ENCODE results near the gene ABL2.
A peak's percentile ranks its signal among the peaks of the same experiment; 100 is the strongest.
"Not testable (repeated sequence)": the region's sequence is repeated elsewhere in the genome, so short reads cannot be mapped to it uniquely, and the experiment has no call there.

Gene ABL2

DNA sequence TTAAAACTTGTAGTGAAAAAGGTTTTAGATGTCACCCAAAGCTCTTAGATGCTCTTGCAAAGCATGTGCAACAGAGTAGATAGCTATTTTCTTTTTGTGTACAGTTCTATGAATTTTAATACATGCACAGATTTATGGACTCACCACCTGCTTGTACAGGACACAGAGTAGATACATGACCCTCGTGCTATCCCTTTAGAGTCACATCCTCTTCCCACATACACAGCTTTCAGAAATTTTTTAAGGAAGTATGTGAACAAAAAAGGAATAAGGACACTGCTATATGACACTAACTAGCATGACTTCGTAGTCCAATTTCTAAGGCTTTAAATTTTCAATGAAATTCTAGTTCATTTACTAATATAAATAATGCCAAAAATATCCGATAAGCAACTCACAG is 60.9 kb downstream of the ABL2 start:
- no peak for DNase-seq

DNA sequence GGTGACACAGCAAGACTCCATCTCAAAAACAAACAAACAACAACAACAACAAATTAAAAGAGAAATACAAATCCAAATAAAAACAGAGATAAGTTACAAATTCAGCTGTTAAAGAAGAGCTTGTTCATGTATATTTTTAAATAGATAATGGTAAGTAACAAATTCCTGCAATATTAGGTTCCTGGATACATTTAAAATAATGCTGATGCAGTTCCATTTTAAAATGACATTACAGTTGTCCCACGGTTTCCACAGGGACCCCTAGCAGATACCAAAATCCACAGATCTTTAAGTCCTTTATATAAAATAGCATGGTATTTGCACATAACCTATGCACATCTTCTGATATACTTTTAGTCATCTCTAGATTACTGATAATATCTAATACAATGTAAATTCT is 61.5 kb downstream of the ABL2 start:
- DNase-seq = no peak

DNA sequence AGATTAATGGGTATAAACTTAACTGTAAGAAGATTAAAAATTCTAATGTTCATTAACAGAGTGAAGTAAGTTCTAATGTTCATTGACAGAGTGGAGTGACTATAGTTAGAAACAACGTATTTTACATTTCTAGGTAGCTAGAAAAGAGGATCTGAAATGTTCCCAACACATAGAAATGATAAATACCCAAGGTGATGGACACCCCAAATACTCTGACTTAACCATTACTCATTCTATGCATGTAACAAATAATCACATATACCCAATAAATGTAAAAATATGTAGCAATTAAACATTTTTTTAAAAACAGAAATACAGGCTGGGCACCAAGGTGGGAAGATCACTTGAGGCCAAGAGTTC is 62.1 kb downstream of the ABL2 start:
- no peak for DNase-seq

DNA sequence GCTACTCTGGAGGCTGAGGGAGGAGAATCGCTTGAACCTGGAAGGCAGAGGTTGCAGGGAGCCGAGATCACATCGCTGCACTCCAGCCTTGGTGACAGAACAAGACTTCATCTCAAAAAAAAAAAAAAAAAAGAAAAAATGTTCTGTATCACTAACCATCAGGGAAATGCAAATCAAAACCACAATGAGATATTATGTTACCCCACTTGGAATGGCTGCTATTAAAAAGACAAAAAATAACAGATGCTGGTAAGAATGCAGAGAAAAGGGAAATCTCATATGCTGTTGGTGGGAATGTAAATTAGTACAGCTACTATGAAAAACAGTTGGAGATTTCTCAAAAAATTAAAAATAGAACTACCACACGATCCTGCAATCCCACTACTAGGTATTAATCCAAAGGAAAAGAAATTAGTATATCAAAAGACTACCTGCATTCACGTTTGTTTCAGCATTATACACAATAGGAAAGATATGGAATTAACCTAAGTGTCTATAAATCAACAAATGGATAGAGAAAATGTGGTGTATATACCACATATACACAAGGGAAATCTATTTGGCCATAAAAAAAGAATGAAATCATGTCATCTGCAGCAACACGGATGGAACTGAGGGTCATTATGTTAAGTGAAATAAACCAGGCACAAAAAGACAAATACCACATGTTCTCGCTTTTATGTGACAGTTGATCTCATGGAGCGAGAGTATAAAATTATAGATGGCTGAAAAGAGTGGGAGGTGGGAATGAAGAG is 62.6 kb downstream of the ABL2 start:
- no peak for DNase-seq

DNA sequence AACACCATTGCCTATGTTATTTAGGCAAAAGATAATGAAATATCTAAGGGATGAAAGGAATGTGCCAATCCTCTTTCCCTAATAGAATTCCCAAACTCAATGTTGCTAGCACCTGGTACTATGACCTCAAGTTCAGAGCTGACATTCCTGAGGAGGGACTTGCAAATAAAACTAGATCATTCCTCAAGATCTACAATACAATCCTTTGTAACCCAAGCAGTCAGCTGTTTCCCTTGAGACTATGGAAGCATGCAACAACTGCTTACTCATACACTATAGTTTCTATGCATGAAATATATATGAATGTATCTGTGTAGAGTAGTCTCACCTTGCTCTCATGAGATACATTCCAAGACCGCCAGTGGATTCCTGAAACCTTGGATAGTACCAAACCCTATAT is 65.0 kb downstream of the ABL2 start:
- no peak for DNase-seq

DNA sequence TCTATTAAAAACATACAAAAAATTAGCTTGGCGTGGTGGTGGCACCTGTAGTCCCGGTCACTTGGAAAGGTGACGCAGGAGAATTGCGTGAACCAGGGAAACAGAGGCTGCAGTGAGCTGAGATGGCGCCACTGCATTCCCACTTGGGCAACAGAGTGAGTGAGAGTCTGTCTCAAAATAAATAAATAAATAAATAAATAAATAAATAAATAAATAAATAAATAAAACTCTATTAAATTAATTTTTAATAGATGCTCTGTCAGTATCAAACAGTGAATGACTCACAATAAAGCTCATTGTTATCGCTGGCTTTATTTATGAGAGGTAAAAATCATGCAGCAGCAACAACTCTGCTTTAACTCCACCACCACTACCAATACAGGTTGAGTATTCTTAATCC is 72.8 kb downstream of the ABL2 start:
- no peak for DNase-seq

DNA sequence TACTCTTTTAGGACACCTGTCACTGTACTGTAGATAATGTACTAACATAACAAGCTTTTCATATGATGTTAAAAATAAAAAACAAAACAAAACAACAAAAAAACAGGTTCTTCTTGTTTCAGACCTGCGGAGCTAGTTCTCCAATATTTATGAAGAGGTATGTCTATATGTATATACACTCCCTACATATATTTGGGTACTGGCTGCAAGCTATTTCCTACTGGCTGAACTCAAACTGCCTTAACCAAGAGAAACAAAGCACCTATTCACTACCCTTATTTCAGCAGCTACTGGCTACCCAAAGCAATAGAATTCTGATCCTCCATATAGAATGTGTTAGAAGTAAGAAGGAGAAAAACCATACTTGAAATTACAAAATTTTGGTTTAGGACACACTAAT is 73.5 kb downstream of the ABL2 start:
- DNase-seq = no peak

DNA sequence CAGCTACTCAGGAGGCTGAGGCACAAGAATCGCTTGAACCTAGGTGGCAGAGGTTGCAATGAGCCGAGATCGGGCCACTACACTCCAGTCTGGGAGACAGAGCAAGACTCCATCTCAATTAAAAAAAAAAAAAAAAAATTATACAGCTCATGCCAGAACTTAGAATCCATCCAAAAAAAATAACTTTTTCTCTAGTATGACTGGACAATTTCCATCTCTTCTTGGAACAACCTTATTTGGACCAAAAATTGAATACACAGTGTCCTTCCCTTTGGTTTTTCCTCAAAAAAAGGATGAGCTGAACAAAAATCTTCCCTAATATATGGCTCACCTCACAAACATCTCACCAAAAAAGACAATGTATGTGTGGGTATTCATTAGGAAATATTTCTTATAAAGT is 73.9 kb downstream of the ABL2 start:
- no peak for DNase-seq

DNA sequence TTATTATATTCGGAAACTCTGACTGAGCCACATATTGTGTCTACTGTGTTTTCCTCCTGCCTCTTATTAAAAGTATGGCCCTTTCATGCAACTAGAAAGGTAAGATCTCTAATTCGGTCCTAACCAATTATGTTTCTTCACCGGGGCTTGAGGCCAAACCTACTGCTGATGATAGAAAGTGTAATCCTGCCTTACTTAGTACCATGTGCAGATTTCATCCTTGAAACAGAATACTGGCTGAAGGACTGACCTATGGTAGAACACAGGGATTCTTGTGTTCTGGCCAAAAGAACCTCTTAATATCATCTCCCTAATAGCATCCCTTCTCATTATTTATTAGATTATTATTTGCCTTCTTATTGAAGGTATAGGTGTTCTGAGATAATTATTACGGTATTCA is 75.0 kb downstream of the ABL2 start:
- DNase-seq = no peak

DNA sequence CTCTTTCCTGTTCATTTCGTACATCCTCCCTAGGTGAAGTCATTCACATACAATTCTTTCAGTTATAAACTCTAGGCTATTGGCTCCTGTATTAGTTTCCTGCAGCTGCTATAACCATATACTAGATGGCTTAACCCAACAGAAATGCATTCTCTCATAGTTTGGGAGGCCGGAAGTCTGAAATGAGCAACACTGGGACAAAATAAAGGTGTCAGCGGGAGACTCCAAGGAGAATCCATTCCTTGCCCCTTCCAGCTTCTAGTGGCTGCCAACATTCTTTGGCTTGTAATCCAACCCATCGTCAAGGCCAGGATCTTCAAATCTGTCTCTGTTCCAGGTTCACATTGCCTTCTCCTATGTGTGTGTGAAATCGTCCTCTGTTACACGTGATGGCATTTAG is 76.3 kb downstream of the ABL2 start:
- DNase-seq = no peak

DNA sequence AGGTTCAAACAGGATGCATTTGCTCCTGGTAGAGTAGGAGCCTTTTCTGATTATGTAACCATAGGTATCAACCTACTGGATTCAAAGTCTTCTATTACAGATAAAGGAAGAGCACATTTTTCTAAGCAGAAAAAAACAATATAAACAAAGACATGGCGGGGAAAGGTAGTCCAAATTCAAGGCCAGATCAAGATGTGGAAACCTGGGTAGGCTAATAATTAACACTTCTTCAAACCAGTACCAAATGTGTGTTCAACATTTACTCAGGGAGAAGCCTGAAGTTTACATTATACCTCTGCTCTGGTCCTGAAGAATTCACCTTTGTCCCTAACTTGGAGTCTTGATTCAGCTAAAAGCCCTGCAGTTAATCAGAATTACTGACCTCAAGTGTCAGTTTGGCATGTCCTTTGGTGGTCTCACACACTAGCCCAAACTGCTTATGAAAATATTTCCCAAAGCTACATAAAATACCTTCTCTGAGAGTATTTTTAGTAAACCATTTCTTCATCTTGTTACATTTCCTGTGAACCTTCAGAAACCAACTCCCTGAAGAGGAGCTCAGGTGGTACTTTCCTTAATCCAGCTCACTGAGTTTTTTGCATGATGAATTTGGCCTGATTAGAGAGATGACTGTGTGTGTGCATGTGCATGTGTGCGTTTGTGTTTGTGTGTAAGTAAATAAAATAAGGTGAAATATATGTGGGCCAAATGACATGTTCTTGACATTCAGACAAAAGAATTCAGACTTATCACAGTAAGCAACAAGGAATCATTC is 77.4 kb downstream of the ABL2 start:
- no peak for DNase-seq

DNA sequence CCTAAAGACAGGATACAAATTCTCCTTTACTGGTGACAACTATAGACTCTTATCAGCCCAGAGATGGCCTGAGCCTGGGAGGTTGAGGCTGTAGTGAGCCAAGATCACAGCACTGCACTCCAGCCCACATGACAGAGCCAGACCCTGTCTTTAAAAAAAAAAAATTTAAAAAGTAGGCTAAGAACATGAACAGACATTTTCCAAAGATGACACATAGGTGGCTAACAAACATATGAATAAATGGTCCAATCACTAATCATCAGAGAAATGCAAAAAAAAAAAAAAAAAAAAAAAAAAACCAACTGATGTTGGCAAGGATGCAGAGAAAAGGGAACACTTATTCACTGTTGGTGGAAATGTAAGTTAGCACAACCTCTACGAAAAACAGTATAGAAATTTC is 82.6 kb downstream of the ABL2 start:
- DNase-seq = no peak

DNA sequence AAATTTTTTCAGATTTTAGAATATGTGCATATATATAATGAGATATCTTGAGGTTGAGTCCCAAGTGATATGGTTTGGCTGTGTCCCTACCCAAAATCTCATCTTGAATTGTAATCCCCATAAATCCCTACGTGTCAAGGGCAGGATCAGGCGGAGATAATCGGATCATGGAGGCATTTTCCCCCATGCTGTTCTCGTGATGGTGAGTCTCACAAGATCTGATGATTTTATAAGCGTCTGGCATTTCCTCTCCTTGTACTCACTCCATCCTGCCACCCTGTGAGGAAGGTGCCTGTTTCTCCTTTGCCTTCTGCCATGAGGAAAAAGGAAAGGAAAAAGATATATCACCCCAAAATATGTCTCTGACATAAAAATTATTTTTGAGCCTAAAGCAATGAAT is 83.0 kb downstream of the ABL2 start:
- DNase-seq = no peak

DNA sequence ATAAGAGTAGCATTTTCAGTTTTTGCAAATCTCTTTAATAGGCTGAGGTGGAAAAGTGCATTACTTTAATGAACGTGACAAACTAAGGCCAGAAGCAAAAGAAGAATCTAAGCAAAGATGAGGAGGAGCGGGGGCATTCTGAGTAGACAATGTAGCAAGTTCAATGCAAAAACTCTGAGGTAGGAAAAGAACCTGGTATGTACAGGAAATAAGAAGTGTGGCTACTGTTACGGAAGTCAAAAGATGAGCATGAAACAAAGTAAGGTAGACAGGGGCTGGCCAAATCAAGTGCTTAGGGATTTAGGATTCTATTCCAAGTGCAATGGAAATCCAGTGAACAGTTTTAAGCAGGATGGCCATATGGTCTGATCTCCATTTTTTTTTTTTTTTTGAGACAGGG is 84.0 kb downstream of the ABL2 start:
- no peak for DNase-seq

DNA sequence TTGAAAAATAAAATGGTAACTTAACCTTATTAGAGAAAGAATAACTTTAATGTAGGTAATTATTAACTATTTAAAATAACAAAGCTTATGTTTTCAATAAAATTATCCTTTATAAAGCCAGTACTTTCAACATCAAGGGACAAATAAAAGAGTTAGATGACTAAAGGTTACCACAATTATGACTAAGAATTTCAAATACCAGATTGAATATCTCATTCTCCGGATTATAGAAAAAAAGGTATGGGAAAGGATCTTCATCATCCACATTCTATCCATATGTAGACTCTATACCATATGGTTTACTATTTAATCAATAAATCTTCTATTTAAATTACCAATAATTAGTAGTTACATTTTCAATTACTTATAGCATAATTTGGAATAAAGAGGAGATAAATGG is 84.9 kb downstream of the ABL2 start:
- no peak for DNase-seq

DNA sequence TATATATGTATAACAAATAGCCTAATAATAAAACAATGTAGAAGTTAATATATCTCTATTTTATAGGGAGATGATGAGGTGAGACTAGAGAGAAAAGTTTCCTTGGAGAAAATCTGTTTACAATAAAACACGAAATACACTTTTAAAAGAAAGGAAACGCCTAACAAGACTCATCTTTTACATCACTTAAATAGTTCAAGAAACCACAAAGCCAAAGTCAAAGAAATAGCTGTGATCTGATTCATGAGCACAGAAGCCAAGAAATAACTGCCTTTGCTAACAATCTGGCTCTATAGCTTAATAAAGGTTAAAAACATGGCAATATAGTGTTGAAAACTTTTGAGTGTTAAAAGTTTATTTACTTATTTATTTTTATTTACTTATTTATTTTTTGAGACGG is 86.2 kb downstream of the ABL2 start:
- no peak for DNase-seq

DNA sequence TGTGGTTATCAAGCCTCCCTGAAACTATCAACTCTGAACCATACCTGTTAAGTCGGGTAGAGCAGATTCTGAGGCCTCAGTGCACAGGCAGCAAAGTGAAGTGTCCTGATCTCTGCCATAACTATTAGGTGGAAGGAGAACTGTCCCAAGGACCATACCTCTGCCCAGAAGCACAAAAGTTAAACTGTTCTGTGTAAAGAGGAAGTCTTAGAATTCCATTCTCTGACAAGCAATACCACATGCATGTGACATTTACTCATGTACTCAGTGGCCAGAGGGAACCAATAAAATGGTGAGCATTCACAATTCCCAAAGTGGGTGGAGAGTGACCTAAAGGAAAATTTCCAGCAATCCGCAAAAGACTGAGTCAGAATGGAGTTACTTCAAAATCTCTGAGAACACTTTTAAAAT is 86.6 kb downstream of the ABL2 start:
- no peak for DNase-seq

DNA sequence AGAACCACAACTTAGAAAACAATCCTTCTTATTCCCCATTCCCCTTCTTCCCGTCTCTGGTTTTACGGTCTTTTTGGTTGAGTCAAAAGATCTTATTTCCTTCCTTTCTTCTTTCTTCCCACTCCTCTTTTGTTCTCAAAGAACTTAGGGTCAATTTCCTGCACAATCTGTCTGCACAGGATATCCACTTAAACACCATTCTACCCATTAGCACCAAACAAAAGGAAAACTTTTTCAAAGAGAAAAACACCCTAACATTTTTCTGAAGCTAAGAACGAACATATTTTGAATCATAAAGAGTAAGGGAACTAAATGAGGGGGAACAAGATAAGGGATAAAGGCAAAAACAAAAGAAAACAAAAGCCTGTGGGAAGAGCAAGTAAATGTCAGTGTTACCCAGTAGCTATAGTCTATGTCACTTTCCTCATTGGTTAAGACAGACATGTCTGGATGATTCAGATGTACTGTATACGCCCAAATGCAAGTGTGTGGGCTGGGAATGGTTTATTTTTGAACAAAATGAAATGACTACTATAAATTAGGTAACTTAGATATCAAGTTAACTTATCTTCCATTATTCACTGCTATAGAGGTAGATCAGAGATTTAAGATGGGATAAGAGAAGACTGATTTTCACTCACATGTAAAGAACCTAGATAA is 87.8 kb downstream of the ABL2 start:
- no peak for DNase-seq

DNA sequence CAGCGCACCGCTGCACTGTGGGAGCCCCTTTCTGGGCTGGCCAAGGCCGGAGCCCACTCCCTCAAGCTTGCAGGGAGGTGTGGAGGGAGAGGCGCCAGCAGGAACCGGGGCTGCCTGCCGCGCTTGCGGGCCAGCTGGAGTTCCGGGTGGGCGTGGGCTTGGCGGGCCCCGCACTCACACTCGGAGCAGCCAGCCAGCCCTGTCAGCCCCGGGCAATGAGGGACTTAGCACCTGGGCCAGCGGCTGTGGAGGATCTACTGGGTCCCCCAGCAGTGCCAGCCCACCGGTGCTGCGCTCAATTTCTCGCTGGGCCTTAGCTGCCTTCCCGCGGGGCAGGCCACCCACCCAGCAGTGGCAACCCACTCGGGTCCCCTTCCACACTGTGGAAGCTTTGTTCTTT is 90.7 kb downstream of the ABL2 start:
- DNase-seq = not testable (repeated sequence)

DNA sequence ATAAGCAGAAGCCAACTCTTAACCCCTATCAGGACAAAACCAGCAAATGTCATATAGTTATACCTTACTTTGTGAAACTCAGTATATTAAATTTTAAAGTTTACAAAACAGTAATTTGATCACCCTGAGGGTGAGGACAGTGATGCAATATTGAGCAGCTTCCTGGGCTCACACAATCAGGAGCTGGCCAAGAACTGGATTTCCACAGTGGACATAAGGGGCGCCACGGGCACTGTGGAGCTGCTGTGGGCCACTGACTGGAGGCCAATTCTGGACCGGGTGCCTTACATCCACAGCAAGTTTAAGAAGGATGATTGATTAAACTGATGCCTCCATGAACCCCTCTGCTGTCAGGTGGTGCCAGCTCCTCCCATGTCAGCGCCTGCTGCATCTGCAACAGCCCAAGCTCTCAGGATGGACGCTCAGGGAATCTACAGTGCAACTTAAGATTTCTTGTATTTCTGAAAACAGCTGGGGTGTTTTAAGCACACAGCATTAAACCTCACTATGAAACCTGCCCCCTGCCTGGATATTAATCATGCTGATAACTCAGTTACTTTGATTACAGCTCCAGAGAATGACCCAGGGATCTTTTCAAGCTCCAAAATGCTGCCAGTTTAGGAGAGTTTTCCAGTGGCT is 91.7 kb downstream of the ABL2 start:
- DNase-seq = no peak

DNA sequence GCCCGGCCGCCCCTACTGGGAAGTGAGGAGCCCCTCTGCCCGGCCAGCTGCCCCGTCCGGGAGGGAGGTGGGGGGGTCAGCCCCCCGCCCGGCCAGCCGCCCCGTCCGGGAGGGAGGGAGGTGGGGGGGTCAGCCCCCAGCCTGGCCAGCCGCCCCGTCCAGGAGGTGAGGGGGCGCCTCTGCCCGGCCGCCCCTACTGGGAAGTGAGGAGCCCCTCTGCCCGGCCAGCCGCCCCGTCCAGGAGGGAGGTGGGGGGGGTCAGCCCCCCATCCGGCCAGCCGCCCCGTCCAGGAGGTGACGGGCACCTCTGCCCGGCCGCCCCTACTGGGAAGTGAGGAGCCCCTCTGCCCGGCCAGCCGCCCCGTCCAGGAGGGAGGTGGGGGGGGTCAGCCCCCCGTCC is 93.8 kb downstream of the ABL2 start:
- not testable (repeated sequence) for DNase-seq

DNA sequence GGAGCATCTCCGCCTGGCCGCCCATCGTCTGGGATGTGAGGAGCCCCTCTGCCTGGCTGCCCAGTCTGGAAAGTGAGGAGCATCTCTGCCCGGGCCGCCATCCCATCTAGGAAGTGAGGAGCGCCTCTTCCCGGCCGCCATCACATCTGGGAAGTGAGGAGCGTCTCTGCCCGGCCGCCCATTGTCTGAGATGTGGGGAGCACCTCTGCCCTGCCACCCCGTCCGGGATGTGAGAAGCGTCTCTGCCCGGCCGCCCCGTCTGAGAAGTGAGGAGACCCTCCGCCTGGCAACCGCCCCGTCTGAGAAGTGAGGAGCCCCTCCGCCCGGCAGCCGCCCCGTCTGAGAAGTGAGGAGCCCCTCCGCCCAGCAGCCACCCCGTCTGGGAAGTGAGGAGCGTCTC is 94.3 kb downstream of the ABL2 start:
- DNase-seq = not testable (repeated sequence)

DNA sequence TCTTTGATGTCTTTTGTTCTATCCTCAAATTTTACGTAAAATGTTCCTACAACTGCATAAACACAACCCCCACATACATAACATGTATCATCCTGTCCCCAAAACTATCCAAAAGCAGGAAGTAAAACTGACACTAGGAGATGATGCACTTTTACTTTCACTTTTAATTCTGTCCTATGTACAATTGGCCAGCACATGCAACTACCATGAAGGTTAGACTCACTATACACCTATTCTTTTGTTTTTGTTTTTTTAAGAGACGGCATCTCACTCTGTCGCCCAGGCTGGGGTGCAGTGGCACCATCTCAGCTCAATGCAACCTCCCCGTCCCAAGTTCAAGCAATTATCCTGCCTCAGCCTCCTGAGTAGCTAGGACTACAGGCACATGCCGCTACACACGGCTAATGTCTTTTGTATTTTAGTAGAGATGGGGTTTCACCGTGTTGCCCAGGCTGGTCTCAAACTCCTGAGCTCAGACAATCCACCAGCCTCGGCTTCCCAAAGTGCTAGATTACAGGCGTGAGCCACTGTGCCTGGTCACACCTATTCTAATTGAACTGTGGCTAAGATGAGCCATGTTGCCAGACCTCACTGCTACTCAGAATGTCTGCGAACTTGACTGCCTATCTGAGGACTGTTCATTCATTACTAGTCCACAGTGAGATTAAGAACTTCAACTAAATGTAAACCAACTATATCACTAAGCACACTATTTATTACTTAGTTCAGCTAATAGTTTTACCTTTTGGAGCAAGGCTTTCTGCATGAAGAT is 99.6 kb downstream of the ABL2 start:
- DNase-seq = peak; percentile 10

All from NCI-H774 (cell line).